CD14-positive monocyte (primary cell): Measurements from ENCODE around the gene APOL6. TPM values are rescaled to one million over a fixed set of nuclear protein-coding genes. Genes with fewer than 3 reads are reported as not detected.

Experiments
- DNase-seq, 3 donors: peaks; one replicate each; pipeline ENCODE4 v3.0.0-alpha.2; 2011 to 2022
- H2AFZ ChIP-seq: 2 replicates; pipeline ENCODE4 v1.6.0; 2012; ENCODE audit warnings: mild to moderate bottlenecking, low read depth, low read length, inconsistent platforms; ENCODE audit not compliant: insufficient read depth, poor library complexity, severe bottlenecking
- H3K27ac ChIP-seq, 2 donors: 1 replicate in 1 of 2; 2 replicates in 1 of 2; pipeline ENCODE4 v1.5.1; 2012 to 2013; ENCODE audit warnings: low read length in 2 of 2, control low read depth in 1 of 2, inconsistent platforms in 1 of 2, low read depth in 1 of 2, mild to moderate bottlenecking in 1 of 2
- H3K27me3 ChIP-seq, 2 donors: one replicate each; pipeline versions ENCODE4 v1.6.0 to v1.6.1; 2011 to 2013; ENCODE audit warnings: low read length in 2 of 2; ENCODE audit not compliant: control insufficient read depth in 2 of 2, insufficient read depth in 2 of 2
- H3K36me3 ChIP-seq, 2 donors: replicated peaks in 1 of 2; 1 replicate in 1 of 2; 2 replicates in 1 of 2; pipeline versions ENCODE4 v1.5.1 to v1.6.1; 2012 to 2013; ENCODE audit warnings: low read length in 2 of 2, control low read depth in 1 of 2, inconsistent platforms in 1 of 2, mild to moderate bottlenecking in 1 of 2; ENCODE audit not compliant: insufficient read depth in 2 of 2, control insufficient read depth in 1 of 2
- H3K4me1 ChIP-seq, 2 donors: 1 replicate in 1 of 2; 2 replicates in 1 of 2; pipeline versions ENCODE4 v1.5.1 to v1.6.1; 2012 to 2013; ENCODE audit warnings: low read length in 2 of 2, control low read depth in 1 of 2, inconsistent platforms in 1 of 2, mild to moderate bottlenecking in 1 of 2, moderate library complexity in 1 of 2; ENCODE audit not compliant: insufficient read depth in 2 of 2, control insufficient read depth in 1 of 2
- H3K4me2 ChIP-seq: replicated peaks from 2 replicates; pipeline ENCODE3; 2012; ENCODE audit warnings: low read length, moderate library complexity, mild to moderate bottlenecking; ENCODE audit not compliant: poor library complexity, severe bottlenecking; ENCODE audit errors: extremely low read depth
- H3K4me3 ChIP-seq, 3 experiments: fragments of 200-600 bp in 1 of 3; sonication (generic) in 1 of 3; replicated peaks in 1 of 3; 1 replicate in 2 of 3; 2 replicates in 1 of 3; pipeline ENCODE4 v1.5.1; 2011 to 2013; ENCODE audit warnings: low read length in 3 of 3, mild to moderate bottlenecking in 3 of 3, control low read depth in 2 of 3, low read depth in 2 of 3, inconsistent platforms in 1 of 3, moderate library complexity in 1 of 3
- H3K79me2 ChIP-seq: 2 replicates; pipeline ENCODE4 v1.6.0; 2012; ENCODE audit warnings: mild to moderate bottlenecking, control low read depth, inconsistent platforms, low read length, moderate library complexity; ENCODE audit not compliant: insufficient read depth
- H3K9ac ChIP-seq: 2 replicates; pipeline ENCODE4 v1.6.0; 2017; ENCODE audit warnings: low read length, mild to moderate bottlenecking; ENCODE audit not compliant: insufficient read depth, poor library complexity, severe bottlenecking
- H3K9me3 ChIP-seq, 2 donors: replicated peaks in 1 of 2; 1 replicate in 1 of 2; 2 replicates in 1 of 2; pipeline versions ENCODE4 v1.5.1 to v1.6.1; 2012 to 2013; ENCODE audit warnings: low read length in 2 of 2, control low read depth in 1 of 2; ENCODE audit not compliant: control insufficient read depth in 1 of 2, insufficient read depth in 1 of 2
- H4K20me1 ChIP-seq: 2 replicates; pipeline ENCODE4 v1.6.0; 2012; ENCODE audit warnings: mild to moderate bottlenecking, low read length, control low read depth, moderate library complexity; ENCODE audit not compliant: insufficient read depth
- H3K27ac Mint-ChIP-seq, 7 donors: one replicate each; pipeline ENCODE4 v1.8.0; 2020; ENCODE audit warnings: mild to moderate bottlenecking in 7 of 7, mixed read lengths in 7 of 7, moderate library complexity in 6 of 7, inconsistent platforms in 2 of 7
- H3K27me3 Mint-ChIP-seq, 3 donors: one replicate each; pipeline ENCODE4 v1.8.0; 2021 to 2022; ENCODE audit warnings: low read depth in 3 of 3, mild to moderate bottlenecking in 3 of 3, mixed read lengths in 3 of 3, moderate library complexity in 3 of 3, inconsistent platforms in 1 of 3
- H3K36me3 Mint-ChIP-seq, 2 donors: one replicate each; pipeline ENCODE4 v1.8.0; 2020; ENCODE audit warnings: mixed read lengths in 2 of 2, inconsistent platforms in 1 of 2, mild to moderate bottlenecking in 1 of 2
- H3K4me1 Mint-ChIP-seq: one replicate; pipeline ENCODE4 v1.8.0; 2020; ENCODE audit warnings: mild to moderate bottlenecking, mixed read lengths
- H3K4me3 Mint-ChIP-seq, 2 donors: one replicate each; pipeline ENCODE4 v1.8.0; 2020; ENCODE audit warnings: mild to moderate bottlenecking in 2 of 2, mixed read lengths in 2 of 2, moderate library complexity in 1 of 2
- H3K9me3 Mint-ChIP-seq, 7 donors: one replicate each; pipeline ENCODE4 v1.8.0; 2020 to 2022; ENCODE audit warnings: mixed read lengths in 7 of 7, mild to moderate bottlenecking in 6 of 7, moderate library complexity in 6 of 7, inconsistent platforms in 2 of 7
- WGBS: methylation state at CpG from one replicate; pipeline ENCODE4 v1.1.5; 2013; ENCODE audit warnings: missing lambda C conversion rate; ENCODE audit not compliant: insufficient coverage; 5-methylcytosine and 5-hydroxymethylcytosine counted together
- intact Hi-C, 2 donors: fragments of 100-400 bp; cut with micrococcal nuclease; formaldehyde crosslinking; loops; one replicate each; pipeline versions ENCODE4 v1.15.0 to v1.15.1; 2023
- polyA plus RNA-seq, 3 donors: library from polyadenylated mRNA; depleted of rRNA in 1 of 3; unstranded in 2 of 3; stranded (reverse) in 1 of 3; fragments of 300-500 nt in 2 of 3; fragments of >200 nt in 1 of 3; fragmentation: Illumina TruSeq in 2 of 3; gene quantifications; 1 replicate in 2 of 3; 2 replicates in 1 of 3; pipeline ENCODE4 v1.2.3, GENCODE V29; 2012 to 2021
- TF ChIP-seq, protein P1 (sequence below): fragments of 200-600 bp; IDR thresholded peaks from one replicate; pipeline ENCODE4 v1.8.0; 2022; ENCODE audit warnings: antibody characterized with exemption, mild to moderate bottlenecking

APOL6 gene
- polyA plus RNA-seq, 3 donors, result 7.6 to 13.6 (median 9.1) TPM

DNA sequence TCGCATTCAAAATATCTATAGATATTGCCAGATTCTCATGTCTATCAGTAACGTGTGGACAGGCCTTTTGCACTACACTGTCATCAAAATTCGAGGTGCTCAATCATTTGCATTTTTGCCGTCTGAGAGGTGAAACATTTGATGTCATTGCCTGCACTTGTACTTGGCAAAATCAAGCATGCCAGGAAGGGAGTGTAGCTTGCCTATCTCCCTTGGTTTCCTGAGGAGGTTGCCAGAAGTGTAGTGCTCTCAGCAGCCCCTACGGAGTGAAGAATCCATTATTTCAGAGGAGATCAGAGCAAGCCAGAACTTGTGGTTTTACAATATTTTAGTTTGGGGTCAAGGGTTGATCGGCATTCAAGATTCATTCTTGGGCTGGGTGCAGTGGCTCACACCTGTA, 39.2 kb downstream of the APOL6 start:
- H3K36me3 ChIP-seq, result no peaks in the 10 kb centered on the region
- no peaks in the 10 kb centered on the region for H3K9me3 ChIP-seq
- intact Hi-C loops, result no loop called here
- H3K4me1 ChIP-seq, result no peaks in the 10 kb centered on the region
- TF ChIP-seq, protein P1, sequence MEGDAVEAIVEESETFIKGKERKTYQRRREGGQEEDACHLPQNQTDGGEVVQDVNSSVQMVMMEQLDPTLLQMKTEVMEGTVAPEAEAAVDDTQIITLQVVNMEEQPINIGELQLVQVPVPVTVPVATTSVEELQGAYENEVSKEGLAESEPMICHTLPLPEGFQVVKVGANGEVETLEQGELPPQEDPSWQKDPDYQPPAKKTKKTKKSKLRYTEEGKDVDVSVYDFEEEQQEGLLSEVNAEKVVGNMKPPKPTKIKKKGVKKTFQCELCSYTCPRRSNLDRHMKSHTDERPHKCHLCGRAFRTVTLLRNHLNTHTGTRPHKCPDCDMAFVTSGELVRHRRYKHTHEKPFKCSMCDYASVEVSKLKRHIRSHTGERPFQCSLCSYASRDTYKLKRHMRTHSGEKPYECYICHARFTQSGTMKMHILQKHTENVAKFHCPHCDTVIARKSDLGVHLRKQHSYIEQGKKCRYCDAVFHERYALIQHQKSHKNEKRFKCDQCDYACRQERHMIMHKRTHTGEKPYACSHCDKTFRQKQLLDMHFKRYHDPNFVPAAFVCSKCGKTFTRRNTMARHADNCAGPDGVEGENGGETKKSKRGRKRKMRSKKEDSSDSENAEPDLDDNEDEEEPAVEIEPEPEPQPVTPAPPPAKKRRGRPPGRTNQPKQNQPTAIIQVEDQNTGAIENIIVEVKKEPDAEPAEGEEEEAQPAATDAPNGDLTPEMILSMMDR, result no peak
- no peak overlapping the region for H3K4me3 ChIP-seq
- H3K79me2 ChIP-seq, result no peaks in the 10 kb centered on the region
- H3K9me3 Mint-ChIP-seq, result peaks cover 0 to 5% (median 2%) of the 10 kb centered on the region in 7 donors
- no peak overlapping the region for H3K4me2 ChIP-seq
- no peak overlapping the region for H3K27ac ChIP-seq
- H3K4me1 Mint-ChIP-seq, result peaks cover 9% of the 10 kb centered on the region
- no peaks in the 10 kb centered on the region for H3K36me3 Mint-ChIP-seq
- 90% methylated on average over 3 of the region's 6 CpGs for WGBS
- no peaks in the 10 kb centered on the region for H4K20me1 ChIP-seq
- no peak overlapping the region for H3K4me3 Mint-ChIP-seq
- H3K27ac Mint-ChIP-seq, result no peak overlapping the region
- H3K27me3 Mint-ChIP-seq, result peaks cover 1 to 5% (median 4%) of the 10 kb centered on the region in 3 donors
- no peaks in the 10 kb centered on the region for H3K27me3 ChIP-seq
- no peak for DNase-seq
- no peak overlapping the region for H2AFZ ChIP-seq
- no peak overlapping the region for H3K9ac ChIP-seq

DNA sequence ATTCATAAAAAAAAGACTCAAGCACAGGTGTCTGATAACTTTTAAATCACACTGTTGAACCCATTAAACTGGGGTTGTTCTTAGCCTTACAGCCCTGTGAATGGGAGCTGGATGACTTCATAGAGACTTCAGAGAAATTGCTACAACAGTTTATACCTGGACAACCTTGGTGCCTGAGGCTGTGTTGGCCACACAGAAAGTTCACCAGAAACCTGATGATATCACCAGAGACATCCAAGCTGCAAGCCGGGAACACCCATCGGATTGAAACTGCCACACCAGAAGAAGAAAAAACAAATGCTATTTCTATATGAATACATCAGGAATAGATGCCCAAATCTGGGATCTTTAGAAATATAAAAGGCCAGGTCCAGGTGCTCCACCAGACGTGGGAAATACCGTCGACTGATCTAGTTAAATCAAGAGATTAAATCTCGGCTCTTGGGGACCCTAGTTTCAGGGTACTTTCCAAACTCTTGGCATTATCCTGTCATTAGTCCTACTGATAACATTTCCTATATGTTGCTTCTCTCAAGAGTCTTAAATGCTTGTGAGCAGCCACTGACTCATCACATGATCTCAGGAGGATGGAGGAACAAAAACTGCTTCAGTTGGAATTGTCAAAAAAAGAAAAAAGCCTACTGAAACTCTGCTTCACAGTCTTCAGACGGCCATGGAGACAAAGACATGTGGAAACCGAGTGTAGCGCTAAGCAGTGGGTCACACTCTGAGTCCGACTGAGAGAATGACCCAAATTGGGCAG, 40.8 kb downstream of the APOL6 start:
- Histone ChIP-seq H3K4me2 (no peak overlapping the region), H3K27me3 (no peaks in the 10 kb centered on the region), H3K9ac (no peak overlapping the region), H3K36me3 (no peaks in the 10 kb centered on the region), H3K4me1 (no peaks in the 10 kb centered on the region), H2AFZ (no peak overlapping the region), H3K27ac (no peak overlapping the region), H3K79me2 (no peaks in the 10 kb centered on the region), H3K4me3 (no peak overlapping the region), H3K9me3 (no peaks in the 10 kb centered on the region), H4K20me1 (no peaks in the 10 kb centered on the region)
- WGBS, result 80% methylated on average over 5 of the region's 10 CpGs
- no peak overlapping the region for H3K27ac Mint-ChIP-seq
- H3K4me3 Mint-ChIP-seq, result no peak overlapping the region
- TF ChIP-seq, protein P1, result no peak
- peaks cover 9% of the 10 kb centered on the region for H3K4me1 Mint-ChIP-seq
- DNase-seq, result no peak
- H3K9me3 Mint-ChIP-seq, result peaks cover 0 to 5% (median 3%) of the 10 kb centered on the region in 7 donors
- intact Hi-C loops, result no loop called here
- H3K36me3 Mint-ChIP-seq, result no peaks in the 10 kb centered on the region
- peaks cover 0 to 4% (median 3%) of the 10 kb centered on the region in 3 donors for H3K27me3 Mint-ChIP-seq
